NOMO-1 treated with dmso at 0.1 percent for 144 hours (cell line): ENCODE data around the gene MT1HL1.

ENCODE experiments used
- DNase-seq: peaks from one replicate; lab custom pipeline; 2025; ENCODE audit not compliant: unreplicated experiment; lab: John Stamatoyannopoulos, UW

MT1HL1 gene

GRCh38 chr1:237004116-237004515, at the start of gene MT1HL1:
Gene MT1HL1, minus strand, starts transcription at chr1:237004441. Its CDS starts 69 bp downstream, at chr1:237004372.
- DNase-seq = no peak

GRCh38 chr1:237050915-237051314, 46.7 kb upstream of the MT1HL1 start:
- no peak for DNase-seq

- DNase-seq = no peak
Observed at GRCh38 chr1:237050185-237050584, 45.9 kb upstream of the MT1HL1 start.

GRCh38 chr1:237048803-237049202, 44.6 kb upstream of the MT1HL1 start:
- no peak for DNase-seq

- DNase-seq = no peak
Observed at GRCh38 chr1:237045278-237046016, 41.2 kb upstream of the MT1HL1 start.

- DNase-seq = no peak
Observed at GRCh38 chr1:237043846-237044636, 39.8 kb upstream of the MT1HL1 start.

- no peak for DNase-seq
Observed at GRCh38 chr1:237042892-237043576, 38.8 kb upstream of the MT1HL1 start.

GRCh38 chr1:237042526-237042891, 38.3 kb upstream of the MT1HL1 start:
- no peak for DNase-seq

GRCh38 chr1:237041795-237042525, 37.7 kb upstream of the MT1HL1 start, which contains the start of gene RYR2:
Gene RYR2, plus strand, starts transcription at chr1:237042184. Its CDS starts 338 bp downstream, at chr1:237042522.
- DNase-seq = no peak

GRCh38 chr1:237041461-237041794, 37.2 kb upstream of the MT1HL1 start:
- no peak for DNase-seq

GRCh38 chr1:237040823-237041222, 36.6 kb upstream of the MT1HL1 start:
- DNase-seq = no peak

- DNase-seq = no peak
Observed at GRCh38 chr1:237038211-237038610, 34.0 kb upstream of the MT1HL1 start.

- DNase-seq = no peak
Observed at GRCh38 chr1:237035759-237036158, 31.5 kb upstream of the MT1HL1 start.

GRCh38 chr1:237033804-237034203, 29.6 kb upstream of the MT1HL1 start:
- DNase-seq = no peak

- DNase-seq = no peak
Observed at GRCh38 chr1:237033061-237033460, 28.8 kb upstream of the MT1HL1 start.

- no peak for DNase-seq
Observed at GRCh38 chr1:237032029-237032428, 27.8 kb upstream of the MT1HL1 start.

GRCh38 chr1:237031480-237031879, 27.2 kb upstream of the MT1HL1 start:
- no peak for DNase-seq

GRCh38 chr1:237029850-237030535, 25.8 kb upstream of the MT1HL1 start:
- no peak for DNase-seq

GRCh38 chr1:237029240-237029639, 25.0 kb upstream of the MT1HL1 start:
- DNase-seq = no peak

- no peak for DNase-seq
Observed at GRCh38 chr1:237025358-237026074, 21.3 kb upstream of the MT1HL1 start.
